GF-D8 (cell line): ENCODE measurements around the gene MAPT.
"Not testable (repeated sequence)": the region's sequence is repeated elsewhere in the genome, so short reads cannot be mapped to it uniquely, and the experiment has no call there.

ENCODE experiments used
- DNase-seq: peaks from one replicate; lab custom pipeline; 2025; lab: John Stamatoyannopoulos, UW

MAPT gene

GRCh38 chr17:45900723-45901415 is 6.5 kb downstream of the MAPT start:
- no peak for DNase-seq

- DNase-seq, result no peak
These were observed 8.6 kb downstream of the MAPT start for GRCh38 chr17:45902892-45903346.

- DNase-seq, result no peak
These were observed 10.5 kb downstream of the MAPT start for GRCh38 chr17:45904866-45905265.

- DNase-seq, result no peak
These were observed 11.5 kb downstream of the MAPT start for GRCh38 chr17:45905814-45906213.

GRCh38 chr17:45906237-45906636 is 11.9 kb downstream of the MAPT start:
- DNase-seq, result no peak

GRCh38 chr17:45906927-45907622 is 12.7 kb downstream of the MAPT start:
- DNase-seq, result no peak

GRCh38 chr17:45907750-45908395 is 13.5 kb downstream of the MAPT start:
- no peak for DNase-seq

GRCh38 chr17:45908460-45908859 is 14.1 kb downstream of the MAPT start:
- DNase-seq, result no peak

- DNase-seq, result no peak
These were observed 14.6 kb downstream of the MAPT start for GRCh38 chr17:45908935-45909334.

- DNase-seq, result no peak
These were observed 16.3 kb downstream of the MAPT start for GRCh38 chr17:45910667-45911066.

- no peak for DNase-seq
These were observed 18.0 kb downstream of the MAPT start for GRCh38 chr17:45912319-45912718.

- DNase-seq, result not testable (repeated sequence)
These were observed 18.7 kb downstream of the MAPT start for GRCh38 chr17:45913030-45913429.

- DNase-seq, result no peak
These were observed 19.8 kb downstream of the MAPT start for GRCh38 chr17:45914047-45914717.

GRCh38 chr17:45915263-45915662 is 20.9 kb downstream of the MAPT start:
- no peak for DNase-seq

- no peak for DNase-seq
These were observed 22.7 kb downstream of the MAPT start for GRCh38 chr17:45917081-45917480.

- DNase-seq, result no peak
These were observed 23.9 kb downstream of the MAPT start for GRCh38 chr17:45918241-45918745.

GRCh38 chr17:45919136-45919535 is 24.8 kb downstream of the MAPT start:
- DNase-seq, result no peak

GRCh38 chr17:45920083-45920482 is 25.7 kb downstream of the MAPT start:
- DNase-seq, result no peak

GRCh38 chr17:45923511-45924268 is 29.3 kb downstream of the MAPT start:
- DNase-seq, result no peak

GRCh38 chr17:45924332-45924820 is 30.0 kb downstream of the MAPT start:
- no peak for DNase-seq

GRCh38 chr17:45925311-45925710 is 31.0 kb downstream of the MAPT start:
- DNase-seq, result no peak
